22Rv1 (cell line): ENCODE results near the gene LRRD1.
"Not testable (repeated sequence)": the region's sequence is repeated elsewhere in the genome, so short reads cannot be mapped to it uniquely, and the experiment has no call there.

Experiments
- ZFX ChIP-seq: fragments of 450-650 bp; IDR thresholded peaks from 2 replicates; pipeline ENCODE4 v1.6.1; 2017; ENCODE audit warnings: antibody characterized with exemption, borderline replicate concordance
- TF ChIP-seq, protein P1 (sequence below): fragments of 450-650 bp; IDR thresholded peaks from 2 replicates; pipeline ENCODE4 v1.5.1; 2017; ENCODE audit warnings: mild to moderate bottlenecking

DNA sequence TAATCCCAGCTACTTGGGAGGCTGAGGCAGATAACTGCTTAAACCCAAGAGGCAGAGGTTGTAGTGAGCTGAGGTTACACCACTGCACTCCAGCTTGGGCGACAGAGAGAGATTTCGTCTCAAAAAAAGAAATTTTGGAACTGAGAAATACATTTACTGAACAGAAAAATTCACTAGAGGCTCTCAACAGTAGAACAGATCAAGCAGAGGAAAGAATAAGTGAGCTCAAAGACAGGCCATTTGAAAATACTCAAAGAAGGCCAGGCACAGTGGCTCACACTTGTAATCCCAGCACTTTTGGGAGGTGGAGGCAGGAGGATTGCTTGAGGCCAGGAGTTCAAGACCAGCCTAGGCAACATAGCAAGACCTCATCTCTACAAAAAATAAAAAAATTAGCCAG is 9.4 kb downstream of the LRRD1 start:
- TF ChIP-seq, protein P1, sequence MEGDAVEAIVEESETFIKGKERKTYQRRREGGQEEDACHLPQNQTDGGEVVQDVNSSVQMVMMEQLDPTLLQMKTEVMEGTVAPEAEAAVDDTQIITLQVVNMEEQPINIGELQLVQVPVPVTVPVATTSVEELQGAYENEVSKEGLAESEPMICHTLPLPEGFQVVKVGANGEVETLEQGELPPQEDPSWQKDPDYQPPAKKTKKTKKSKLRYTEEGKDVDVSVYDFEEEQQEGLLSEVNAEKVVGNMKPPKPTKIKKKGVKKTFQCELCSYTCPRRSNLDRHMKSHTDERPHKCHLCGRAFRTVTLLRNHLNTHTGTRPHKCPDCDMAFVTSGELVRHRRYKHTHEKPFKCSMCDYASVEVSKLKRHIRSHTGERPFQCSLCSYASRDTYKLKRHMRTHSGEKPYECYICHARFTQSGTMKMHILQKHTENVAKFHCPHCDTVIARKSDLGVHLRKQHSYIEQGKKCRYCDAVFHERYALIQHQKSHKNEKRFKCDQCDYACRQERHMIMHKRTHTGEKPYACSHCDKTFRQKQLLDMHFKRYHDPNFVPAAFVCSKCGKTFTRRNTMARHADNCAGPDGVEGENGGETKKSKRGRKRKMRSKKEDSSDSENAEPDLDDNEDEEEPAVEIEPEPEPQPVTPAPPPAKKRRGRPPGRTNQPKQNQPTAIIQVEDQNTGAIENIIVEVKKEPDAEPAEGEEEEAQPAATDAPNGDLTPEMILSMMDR: not testable (repeated sequence)
- not testable (repeated sequence) for TF ChIP-seq ZFX
